T-helper 17 cell (primary cell): ENCODE measurements around the gene GNG2. TPM values are rescaled to one million over a fixed set of nuclear protein-coding genes. Genes with fewer than 3 reads are reported as not detected.

ENCODE experiments used
- ATAC-seq: fragments of 150-1000 bp; cut with Tn5 transposase; 2 replicates; pipeline ENCODE4 v1.10.0; 2021; ENCODE audit warnings: mild to moderate bottlenecking, moderate library complexity
- DNase-seq, 3 donors: peaks; one replicate each; pipeline versions ENCODE4 v3.0.0 to v3.0.0-alpha.2; 2020 to 2021
- H3K9me3 ChIP-seq: one replicate; pipeline ENCODE4 v1.7.0; 2013; ENCODE audit warnings: low read length, mild to moderate bottlenecking; ENCODE audit not compliant: control insufficient read depth, poor library complexity, severe bottlenecking
- H3K27ac Mint-ChIP-seq: one replicate; pipeline ENCODE4 v1.8.0; 2022; ENCODE audit warnings: mild to moderate bottlenecking, moderate library complexity, mixed read lengths
- H3K27me3 Mint-ChIP-seq: one replicate; pipeline ENCODE4 v1.8.0; 2022; ENCODE audit warnings: mixed read lengths
- H3K36me3 Mint-ChIP-seq: one replicate; pipeline ENCODE4 v1.8.0; 2022; ENCODE audit warnings: low read depth, mixed read lengths
- H3K4me1 Mint-ChIP-seq: one replicate; pipeline ENCODE4 v1.8.0; 2022; ENCODE audit warnings: mild to moderate bottlenecking, mixed read lengths
- H3K4me3 Mint-ChIP-seq: one replicate; pipeline ENCODE4 v1.8.0; 2022; ENCODE audit warnings: mild to moderate bottlenecking, moderate library complexity, mixed read lengths
- total RNA-seq, 4 donors: library from RNA in 2 of 4; stranded (reverse) in 2 of 4; gene quantifications; one replicate each; pipeline ENCODE4 v1.2.3 and lab custom pipeline; 2022 to 2026

Gene GNG2
- total RNA-seq, 2 donors from 2014 or later = 194 to 208 TPM

DNA sequence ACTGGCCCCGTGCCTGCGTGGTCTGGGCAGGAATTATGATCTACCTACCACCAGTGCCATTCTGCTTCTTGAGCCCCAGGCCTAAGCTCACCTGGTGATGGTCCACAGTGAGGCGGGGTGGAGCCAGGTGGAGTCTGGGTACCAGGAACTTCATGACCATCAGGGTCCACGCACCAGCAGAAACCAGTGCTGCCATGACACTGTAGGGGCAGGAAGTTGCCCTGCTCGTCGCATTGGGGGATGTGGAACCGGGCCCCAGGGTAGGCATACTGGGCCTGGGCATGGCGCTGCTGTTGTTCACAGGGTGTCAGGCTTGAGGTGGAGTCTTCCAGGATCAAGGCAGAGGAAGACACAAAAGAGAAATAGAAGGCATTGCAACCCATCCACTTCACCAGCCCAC is 158.6 kb downstream of the GNG2 start:
- DNase-seq (no peak), ATAC-seq (no peak)
- Mint-ChIP-seq H3K36me3 (peaks cover 3% of the 10 kb centered on the region), H3K27me3 (peaks cover 8% of the 10 kb centered on the region), H3K27ac (no peak overlapping the region), H3K4me3 (no peak overlapping the region), H3K4me1 (peaks cover 3% of the 10 kb centered on the region)
- no peaks in the 10 kb centered on the region for H3K9me3 ChIP-seq

Other genes with a start within 250 kb of the GNG2 start
- gene FRMD6, start 208.7 kb upstream of the GNG2 start, total RNA-seq = under 1 TPM; 0.65 to 0.73 TPM
- gene RTRAF, start 128.9 kb downstream of the GNG2 start, total RNA-seq = 100 to 1,000 TPM; 123 to 135 TPM
- gene NID2, start 208.4 kb downstream of the GNG2 start, total RNA-seq = 1 to 10 TPM in 1 of 2 donors, under 1 TPM in 1; 0.62 to 2.2 TPM